Measurements from ENCODE around the gene C11orf98.
"Not testable (repeated sequence)": the region's sequence is repeated elsewhere in the genome, so short reads cannot be mapped to it uniquely, and the experiment has no call there.

The C11orf98 gene

GRCh38 chr11:62665075-62665598 lies at the start of gene C11orf98, which contains the start of gene CSKMT:
Gene C11orf98 (minus strand): TSS chr11:62665210. CDS start chr11:62665169, 41 bp downstream.
Gene CSKMT (plus strand): TSS chr11:62665312. CDS start chr11:62665880, 568 bp downstream.
- in situ Hi-C loops (cut with MboI; ENCODE audit: low pct_unique_long_range_greater_than_20kb, low sequenced_read_pairs): no loop called here
- DNase-seq: peak; percentile 95

GRCh38 chr11:62713343-62713742 lies 48.3 kb upstream of the C11orf98 start:
- DNase-seq: no peak
- in situ Hi-C loops (cut with MboI; ENCODE audit: low pct_unique_long_range_greater_than_20kb, low sequenced_read_pairs): no loop called here

- DNase-seq: no peak
- in situ Hi-C loops (cut with MboI; ENCODE audit: low pct_unique_long_range_greater_than_20kb, low sequenced_read_pairs): no loop called here
These were observed 47.9 kb upstream of the C11orf98 start for GRCh38 chr11:62712861-62713260.

- no peak for DNase-seq
- in situ Hi-C loops (cut with MboI; ENCODE audit: low pct_unique_long_range_greater_than_20kb, low sequenced_read_pairs): no loop called here
These were observed 47.3 kb upstream of the C11orf98 start for GRCh38 chr11:62712276-62712812.

GRCh38 chr11:62710001-62710345 lies 45.0 kb upstream of the C11orf98 start:
- no peak for DNase-seq
- in situ Hi-C loops (cut with MboI; ENCODE audit: low pct_unique_long_range_greater_than_20kb, low sequenced_read_pairs): no loop called here

GRCh38 chr11:62709247-62710000 lies 44.4 kb upstream of the C11orf98 start:
- in situ Hi-C loops (cut with MboI; ENCODE audit: low pct_unique_long_range_greater_than_20kb, low sequenced_read_pairs): no loop called here
- no peak for DNase-seq

- in situ Hi-C loops (cut with MboI; ENCODE audit: low pct_unique_long_range_greater_than_20kb, low sequenced_read_pairs): no loop called here
- DNase-seq: no peak
These were observed 43.8 kb upstream of the C11orf98 start for GRCh38 chr11:62708793-62709192.

- no peak for DNase-seq
- in situ Hi-C loops (cut with MboI; ENCODE audit: low pct_unique_long_range_greater_than_20kb, low sequenced_read_pairs): no loop called here
These were observed 43.4 kb upstream of the C11orf98 start for GRCh38 chr11:62708392-62708791.

GRCh38 chr11:62707277-62707861 lies 42.4 kb upstream of the C11orf98 start, which contains the start of the genes BSCL2 and GNG3:
Gene BSCL2 (minus strand): TSS chr11:62707424. CDS start chr11:62707195, 229 bp downstream.
Gene GNG3 (plus strand): TSS chr11:62707676. CDS start chr11:62708296, 620 bp downstream.
- in situ Hi-C loops (cut with MboI; ENCODE audit: low pct_unique_long_range_greater_than_20kb, low sequenced_read_pairs): no loop called here
- DNase-seq: peak; percentile 6

GRCh38 chr11:62706850-62707247 lies 41.8 kb upstream of the C11orf98 start:
- no peak for DNase-seq
- in situ Hi-C loops (cut with MboI; ENCODE audit: low pct_unique_long_range_greater_than_20kb, low sequenced_read_pairs): no loop called here

- in situ Hi-C loops (cut with MboI; ENCODE audit: low pct_unique_long_range_greater_than_20kb, low sequenced_read_pairs): no loop called here
These were observed 41.2 kb upstream of the C11orf98 start for GRCh38 chr11:62705880-62706849.

GRCh38 chr11:62705413-62705812 lies 40.4 kb upstream of the C11orf98 start:
- DNase-seq: no peak
- in situ Hi-C loops (cut with MboI; ENCODE audit: low pct_unique_long_range_greater_than_20kb, low sequenced_read_pairs): no loop called here

More at GRCh38 chr11:62705880-62706849, 41.2 kb upstream of the C11orf98 start:
- DNase-seq: peak; percentile 88

GRCh38 chr11:62703921-62704320 lies 38.9 kb upstream of the C11orf98 start:
- in situ Hi-C loops (cut with MboI; ENCODE audit: low pct_unique_long_range_greater_than_20kb, low sequenced_read_pairs); DNase-seq: not testable (repeated sequence)

- no peak for DNase-seq
- in situ Hi-C loops (cut with MboI; ENCODE audit: low pct_unique_long_range_greater_than_20kb, low sequenced_read_pairs): no loop called here
These were observed 37.2 kb upstream of the C11orf98 start for GRCh38 chr11:62702246-62702645.

- DNase-seq: peak; percentile 73
- in situ Hi-C loops (cut with MboI; ENCODE audit: low pct_unique_long_range_greater_than_20kb, low sequenced_read_pairs): loop anchor here (25.0 kb wide), 1 partner anchor 307 kb away; no protein-coding TSS in a partner anchor
These were observed 29.6 kb upstream of the C11orf98 start for GRCh38 chr11:62694455-62695167.

- DNase-seq: not testable (repeated sequence)
These were observed 28.6 kb upstream of the C11orf98 start for GRCh38 chr11:62693624-62694023.

GRCh38 chr11:62689421-62690183 lies 24.6 kb upstream of the C11orf98 start, which contains the start of gene LRRN4CL:
Gene LRRN4CL (minus strand): TSS chr11:62689530. CDS start chr11:62688508, 1,022 bp downstream.
- in situ Hi-C loops (cut with MboI; ENCODE audit: low pct_unique_long_range_greater_than_20kb, low sequenced_read_pairs): loop anchor here (25.0 kb wide), 1 partner anchor 302 kb away; no protein-coding TSS in a partner anchor
- DNase-seq: no peak

More at GRCh38 chr11:62693624-62694023, 28.6 kb upstream of the C11orf98 start:
- in situ Hi-C loops (cut with MboI; ENCODE audit: low pct_unique_long_range_greater_than_20kb, low sequenced_read_pairs): loop anchor here (25.0 kb wide), 1 partner anchor 306 kb away; no protein-coding TSS in a partner anchor
